NCI-H1694 treated with DMSO at 0.1 percent for 48 hours (cell line): Measurements from ENCODE around the gene ZNF273.
A peak's percentile ranks its signal among the peaks of the same experiment; 100 is the strongest.

ENCODE experiments used
- DNase-seq: peaks from one replicate; lab custom pipeline; 2025; lab: John Stamatoyannopoulos, UW

ZNF273 gene

GRCh38 chr7:64876792-64877713 lies 26.0 kb upstream of the ZNF273 start:
- DNase-seq = peak; percentile 13

- no peak for DNase-seq
Observed at GRCh38 chr7:64877714-64878610, 25.1 kb upstream of the ZNF273 start.

- no peak for DNase-seq
Observed at GRCh38 chr7:64878684-64879083, 24.4 kb upstream of the ZNF273 start.

- DNase-seq = no peak
Observed at GRCh38 chr7:64879086-64879730, 23.9 kb upstream of the ZNF273 start.

- DNase-seq = no peak
Observed at GRCh38 chr7:64879800-64880199, 23.3 kb upstream of the ZNF273 start.

- DNase-seq = no peak
Observed at GRCh38 chr7:64880322-64881297, 22.5 kb upstream of the ZNF273 start.

- DNase-seq = no peak
Observed at GRCh38 chr7:64881461-64882287, 21.4 kb upstream of the ZNF273 start.

- DNase-seq = no peak
Observed at GRCh38 chr7:64882341-64883112, 20.5 kb upstream of the ZNF273 start.

- DNase-seq = no peak
Observed at GRCh38 chr7:64883113-64883905, 19.8 kb upstream of the ZNF273 start.

- no peak for DNase-seq
Observed at GRCh38 chr7:64884085-64884912, 18.8 kb upstream of the ZNF273 start.

- no peak for DNase-seq
Observed at GRCh38 chr7:64884913-64885370, 18.1 kb upstream of the ZNF273 start.

- DNase-seq = no peak
Observed at GRCh38 chr7:64885520-64886240, 17.4 kb upstream of the ZNF273 start.

- DNase-seq = no peak
Observed at GRCh38 chr7:64886956-64887545, 16.0 kb upstream of the ZNF273 start.

GRCh38 chr7:64887756-64888508 lies 15.1 kb upstream of the ZNF273 start:
- no peak for DNase-seq

- no peak for DNase-seq
Observed at GRCh38 chr7:64888561-64888900, 14.5 kb upstream of the ZNF273 start.
